Cortex of kidney (tissue), 1 donor: Measurements from ENCODE around the gene CLDN16.

Experiments used
- DNase-seq: peaks from one replicate; lab custom pipeline; 2025; lab: John Stamatoyannopoulos, UW

Gene CLDN16

DNA sequence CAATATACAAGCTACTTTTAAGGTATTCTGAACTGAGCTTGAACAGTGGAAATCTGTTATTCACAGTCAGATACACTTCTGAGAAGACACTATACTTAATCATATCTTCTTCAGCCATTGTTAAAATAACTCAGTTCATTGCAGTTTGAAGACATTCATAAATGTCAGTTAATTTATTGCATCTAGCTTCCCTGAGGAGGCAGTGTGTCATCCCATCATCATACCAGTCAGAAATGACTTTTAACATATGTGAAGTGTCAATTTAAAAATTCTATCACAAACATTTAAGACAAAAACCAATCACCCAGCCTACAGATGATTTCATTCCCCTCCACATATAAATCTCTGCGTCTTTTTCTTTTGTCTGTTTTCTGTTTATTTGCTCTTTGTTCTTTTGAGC, 54.3 kb downstream of the CLDN16 start:
- DNase-seq = no peak

DNA sequence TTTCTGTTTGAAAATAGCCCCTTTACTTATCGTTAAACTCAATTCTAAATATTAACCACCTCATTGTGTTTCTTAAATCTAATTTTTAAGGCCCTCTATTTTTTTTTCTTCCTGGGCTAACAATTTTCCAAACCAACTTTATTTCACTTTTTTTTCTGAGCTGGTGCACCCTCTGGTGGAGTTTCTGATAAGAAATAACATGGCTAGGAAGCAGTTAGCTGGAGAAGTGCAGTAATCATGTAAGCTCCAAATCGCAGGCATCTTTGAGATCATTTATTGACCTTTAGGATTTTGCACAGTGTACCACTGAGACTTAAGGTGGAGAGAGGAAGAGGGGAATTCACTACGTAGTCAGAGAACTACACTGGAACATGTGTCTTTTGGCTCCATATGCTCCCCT, 55.3 kb downstream of the CLDN16 start:
- DNase-seq = no peak

DNA sequence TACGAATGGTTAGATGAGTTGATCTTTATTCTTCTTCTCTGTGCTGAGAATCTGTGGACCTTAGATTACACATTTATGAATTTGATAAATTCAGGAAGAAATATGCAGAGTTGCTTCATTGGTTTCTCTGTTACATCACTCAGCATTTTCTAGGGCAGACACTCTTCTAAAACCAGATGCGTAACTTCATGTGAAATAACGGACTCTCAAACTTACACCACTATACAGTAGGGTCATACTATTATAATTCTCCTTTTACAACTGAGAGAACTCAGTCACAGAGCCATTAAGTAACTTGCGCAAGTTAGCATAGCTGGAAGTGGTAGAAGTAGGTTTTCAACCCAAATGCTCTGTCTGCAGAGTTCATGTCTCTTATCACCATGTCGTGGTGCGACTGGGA, 56.0 kb downstream of the CLDN16 start:
- no peak for DNase-seq

DNA sequence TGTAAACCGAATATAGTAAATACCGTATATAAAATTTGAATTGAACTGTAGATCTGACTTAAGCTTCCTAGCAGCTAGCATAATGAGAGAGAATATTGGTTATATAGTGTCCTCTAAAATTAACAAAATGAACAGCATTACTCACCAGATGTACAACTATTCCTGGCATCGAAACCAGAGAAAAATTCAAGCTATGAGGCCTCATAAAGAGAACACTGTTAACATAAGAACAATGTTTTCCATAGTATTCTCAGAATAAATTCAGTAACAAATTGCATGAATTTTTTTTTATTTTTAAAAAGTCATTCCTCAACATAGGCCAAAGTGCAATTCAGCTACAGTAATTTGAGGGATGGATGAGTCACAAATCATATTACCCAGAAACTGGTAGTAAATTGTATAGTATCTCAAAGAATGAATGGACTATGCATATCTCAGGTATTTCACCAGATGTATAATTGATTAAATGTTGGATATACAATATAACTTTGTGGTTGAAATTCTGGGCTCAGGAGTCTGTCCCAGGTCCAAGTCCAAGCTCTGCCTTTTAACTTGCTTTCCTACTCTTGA, 56.7 kb downstream of the CLDN16 start:
- DNase-seq = no peak

DNA sequence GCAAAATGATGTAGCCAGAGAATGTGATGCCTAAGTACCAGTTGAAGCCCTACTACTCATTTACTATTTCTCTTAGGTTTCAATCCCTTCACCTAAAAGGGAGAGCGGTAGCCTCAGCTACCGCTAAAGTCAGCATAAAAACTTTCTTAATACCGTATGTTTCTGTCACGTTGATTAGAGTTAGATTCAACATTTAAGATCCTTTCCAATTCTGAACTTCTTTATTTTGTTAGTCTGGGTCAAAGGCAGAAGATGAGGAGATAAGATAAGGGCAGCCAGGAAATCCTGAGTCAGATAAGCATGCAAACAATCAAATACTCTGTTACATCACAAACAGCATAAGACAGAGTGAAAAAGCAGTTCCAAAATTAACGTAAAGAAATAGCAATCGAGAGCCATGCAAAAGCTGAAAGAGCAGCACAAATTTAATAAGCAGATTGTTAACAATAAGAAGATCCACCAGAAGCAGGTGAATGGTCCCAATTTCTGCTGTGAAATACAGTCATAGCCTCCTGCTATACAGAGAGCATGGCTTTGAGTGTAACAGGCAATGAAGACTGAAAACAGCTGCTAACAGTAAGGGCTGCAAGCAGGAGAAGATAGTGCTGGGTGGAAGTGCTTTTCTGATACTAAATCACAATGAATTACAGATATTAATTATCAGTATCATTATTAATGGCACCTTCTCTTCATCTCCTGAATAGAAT, 58.8 kb downstream of the CLDN16 start:
- no peak for DNase-seq

DNA sequence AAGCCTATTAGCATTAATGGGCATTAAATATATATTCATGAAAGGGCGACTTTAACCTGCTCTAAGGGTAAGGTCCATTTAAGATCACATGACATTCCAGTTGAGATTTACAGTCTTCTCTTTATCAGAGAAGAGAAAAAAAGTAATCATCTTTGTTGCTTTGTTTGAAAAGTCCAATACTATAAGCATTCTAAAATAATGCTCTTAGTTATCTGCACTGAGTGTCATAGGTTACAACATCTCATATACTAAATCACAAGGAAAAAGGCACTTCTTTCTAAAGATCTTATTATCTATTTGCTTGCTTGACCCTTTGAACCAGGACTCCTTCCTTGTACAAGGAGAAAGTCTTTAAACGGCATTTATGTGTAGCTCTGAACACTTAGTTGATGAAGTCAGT, 60.3 kb downstream of the CLDN16 start:
- no peak for DNase-seq

DNA sequence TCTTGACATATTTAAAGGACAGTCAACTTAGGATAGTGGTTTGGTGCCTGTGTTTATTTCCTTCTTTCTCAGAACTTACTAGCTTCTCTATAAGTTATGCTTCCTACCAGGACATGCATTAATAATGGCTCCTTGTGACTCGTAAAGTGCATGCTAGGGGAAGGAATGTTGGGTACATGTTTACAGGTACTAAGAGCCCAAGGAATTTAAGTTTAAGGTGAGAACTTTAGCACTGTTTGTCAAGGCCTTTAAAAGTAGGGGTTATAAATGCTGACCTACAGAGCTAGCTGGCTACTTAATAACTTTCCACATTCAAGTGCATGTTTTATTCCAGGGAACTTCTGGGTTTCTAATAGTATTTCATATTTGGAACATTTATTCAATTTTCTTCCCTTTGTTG, 61.8 kb downstream of the CLDN16 start, which contains the start of gene TMEM207:
Gene TMEM207, minus strand, starts transcription at position 101 of the 400 bp plus-strand sequence. Its CDS starts 92 bp downstream, at position 9.
- DNase-seq = no peak

DNA sequence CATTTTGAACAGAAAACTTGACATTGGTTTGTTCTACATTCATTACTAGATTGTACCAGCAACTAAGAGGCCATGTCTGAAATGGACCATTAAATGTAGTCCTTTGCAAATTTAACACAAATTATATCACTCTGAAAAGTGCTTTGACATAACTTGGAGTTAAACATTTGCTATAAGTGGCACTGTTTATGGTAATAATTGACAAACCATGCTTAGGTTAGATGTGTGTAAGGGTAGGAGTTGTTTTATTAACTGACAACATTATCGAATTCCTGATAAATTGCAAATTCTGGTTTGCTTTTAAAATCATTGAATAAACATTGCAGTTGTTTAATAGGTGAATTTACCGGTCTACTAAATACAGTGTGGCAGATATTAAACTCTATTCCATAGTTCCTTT, 67.9 kb downstream of the CLDN16 start:
- no peak for DNase-seq

DNA sequence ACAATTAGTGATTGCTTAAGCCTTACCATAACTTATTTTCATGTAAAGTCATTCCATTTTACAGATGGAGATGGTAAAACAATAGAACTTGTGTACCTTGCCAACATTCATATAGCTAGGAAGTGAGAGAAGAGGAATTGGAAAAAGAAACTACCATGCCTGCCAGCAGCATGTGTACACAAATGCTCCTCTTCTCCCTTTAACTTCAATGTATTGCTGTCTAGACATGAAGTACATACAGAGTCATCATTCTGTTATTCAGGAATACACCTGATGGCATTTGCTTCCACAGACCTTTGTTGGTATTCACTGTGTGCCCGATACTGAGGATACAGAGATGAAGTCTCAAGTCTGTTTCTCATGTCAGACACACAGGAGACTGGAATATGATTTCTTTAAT, 68.8 kb downstream of the CLDN16 start:
- DNase-seq = no peak

DNA sequence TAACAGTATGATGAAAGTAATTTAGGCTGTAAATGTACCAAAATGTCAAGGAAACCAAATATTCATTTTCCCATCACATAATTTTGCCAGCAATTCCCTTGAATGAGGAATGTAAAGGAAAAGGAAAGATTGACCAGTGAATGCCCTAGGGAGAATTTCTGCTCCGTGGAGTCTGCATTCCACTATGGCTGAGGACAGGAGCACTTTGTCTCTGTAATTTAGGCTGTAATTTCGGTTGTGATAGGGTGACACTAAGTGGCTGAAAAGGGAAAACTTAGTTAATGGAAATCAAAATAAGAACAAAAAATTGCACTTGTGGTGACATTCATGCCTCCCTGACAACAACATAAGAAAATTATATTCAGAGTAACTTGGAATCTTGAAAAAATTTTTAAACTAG, 70.1 kb downstream of the CLDN16 start:
- no peak for DNase-seq
